Measurements from ENCODE around the gene GABRG3. TPM values are rescaled to one million over a fixed set of nuclear protein-coding genes. Genes with fewer than 3 reads are reported as not detected.

Gene GABRG3
- total and polyA plus RNA-seq, 10 of the 15 experiments (the other 5 are each of a cell fraction or from before 2014, with no cell fraction given): 0.15 TPM; not detected in 9

GRCh38 chr15:27238707-27239423, 267.9 kb downstream of the GABRG3 start (continued):
- TF ChIP-seq CEBPZ (IDR thresholded peaks at IDR 0.05; ENCODE audit: low read depth, low read length): no peak
- TF ChIP-seq MAX (IDR thresholded peaks at IDR 0.05; ENCODE audit: low read depth, low read length): no peak
- TF ChIP-seq SMARCA5 (IDR thresholded peaks at IDR 0.05): no peak

- intact Hi-C loops (cut with micrococcal nuclease; ENCODE audit: unreplicated experiment) (no loop called here), in situ Hi-C loops (cut with MboI) (no loop called here)
- no peaks in the 10 kb centered on the region for H3K27me3 ChIP-seq (replicated peaks in 1 of 2; ENCODE audit: control insufficient read depth in 2 of 2, insufficient read depth in 2 of 2, low read length in 1 of 2)
- DNase-seq (ENCODE audit: low read depth, low spot score) (no peak), ATAC-seq (no peak), FAIRE-seq (no peak)
- no peaks in the 10 kb centered on the region; the same call in 2 of the 3 replicates for H3K9me3 ChIP-seq (replicated peaks; ENCODE audit: control insufficient read depth, insufficient read depth, low read length)
- H3K9ac ChIP-seq (ENCODE audit: control insufficient read depth, insufficient read depth, low read length): no peak overlapping the region
- no peaks in the 10 kb centered on the region for H3K79me2 ChIP-seq (ENCODE audit: control insufficient read depth, insufficient read depth, low read length)
- no peak overlapping the region for H3K4me3 ChIP-seq
- POLR2A ChIA-PET: no interaction called here
- H3K4me2 ChIP-seq (ENCODE audit: control insufficient read depth, insufficient read depth): no peak overlapping the region
- no peak overlapping the region for H2AFZ ChIP-seq (ENCODE audit: control insufficient read depth, low read depth, low read length)
- RAD21 ChIA-PET (ENCODE audit: unreplicated experiment): no interaction called here
- 3% methylated on average over 2 of the region's 2 CpGs for WGBS (ENCODE audit: insufficient coverage, insufficient replicate concordance, low lambda C conversion rate, missing lambda C conversion rate)
- no peak overlapping the region for H3K27ac ChIP-seq (ENCODE audit: control insufficient read depth, insufficient read depth)
- SMC1A ChIA-PET (ENCODE audit: uncharacterized antibody, unreplicated experiment): no interaction called here
- BruUV-seq (replicated peaks): no TSS peak
- CTCF ChIA-PET: no interaction called here
- no peaks in the 10 kb centered on the region for H3K36me3 ChIP-seq (ENCODE audit: control insufficient read depth in 2 of 2, insufficient read depth in 2 of 2, low read length in 1 of 2)
- H4K20me1 ChIP-seq (ENCODE audit: control insufficient read depth, insufficient read depth): no peaks in the 10 kb centered on the region
- H3K4me1 ChIP-seq (ENCODE audit: control insufficient read depth, insufficient read depth, low read length): no peaks in the 10 kb centered on the region
- TF ChIP-seq JUND (IDR thresholded peaks at IDR 0.05; ENCODE audit: low read depth, low read length) (no peak), ZBED1 (IDR thresholded peaks at IDR 0.05; ENCODE audit: borderline replicate concordance) (no peak), CBFB (IDR thresholded peaks at IDR 0.05; ENCODE audit: low read depth) (no peak), ZBTB11 (CRISPR knock-in tag; IDR thresholded peaks at IDR 0.05) (no peak), CEBPB (IDR thresholded peaks at IDR 0.05; ENCODE audit: borderline replicate concordance in 1 of 2, low read depth in 2 of 2, low read length in 2 of 2) (no peak), IKZF1 (conservative IDR thresholded peaks at IDR 0.05) (no peak), FOS (IDR thresholded peaks at IDR 0.05; ENCODE audit: borderline replicate concordance, extremely low read depth, insufficient read length) (no peak), BCL3 (IDR thresholded peaks at IDR 0.05; ENCODE audit: borderline replicate concordance, insufficient read depth, low read depth, low read length, poor library complexity, severe bottlenecking) (no peak), HDAC6 (IDR thresholded peaks at IDR 0.05; ENCODE audit: unreplicated experiment) (no peak), ZSCAN29 (IDR thresholded peaks at IDR 0.05) (no peak), CBX3 (IDR thresholded peaks at IDR 0.05; ENCODE audit: borderline replicate concordance, low read depth) (no peak), RELA (IDR thresholded peaks at IDR 0.05; ENCODE audit: borderline replicate concordance, partially characterized antibody) (no peak)
Measured at GRCh38 chr15:27241943-27242342, 271.0 kb downstream of the GABRG3 start.
